DMS153 (cell line): Measurements from ENCODE around the gene PRR36.

Source experiments
- DNase-seq: peaks from one replicate; lab custom pipeline; 2025; lab: John Stamatoyannopoulos, UW

Gene PRR36

DNA sequence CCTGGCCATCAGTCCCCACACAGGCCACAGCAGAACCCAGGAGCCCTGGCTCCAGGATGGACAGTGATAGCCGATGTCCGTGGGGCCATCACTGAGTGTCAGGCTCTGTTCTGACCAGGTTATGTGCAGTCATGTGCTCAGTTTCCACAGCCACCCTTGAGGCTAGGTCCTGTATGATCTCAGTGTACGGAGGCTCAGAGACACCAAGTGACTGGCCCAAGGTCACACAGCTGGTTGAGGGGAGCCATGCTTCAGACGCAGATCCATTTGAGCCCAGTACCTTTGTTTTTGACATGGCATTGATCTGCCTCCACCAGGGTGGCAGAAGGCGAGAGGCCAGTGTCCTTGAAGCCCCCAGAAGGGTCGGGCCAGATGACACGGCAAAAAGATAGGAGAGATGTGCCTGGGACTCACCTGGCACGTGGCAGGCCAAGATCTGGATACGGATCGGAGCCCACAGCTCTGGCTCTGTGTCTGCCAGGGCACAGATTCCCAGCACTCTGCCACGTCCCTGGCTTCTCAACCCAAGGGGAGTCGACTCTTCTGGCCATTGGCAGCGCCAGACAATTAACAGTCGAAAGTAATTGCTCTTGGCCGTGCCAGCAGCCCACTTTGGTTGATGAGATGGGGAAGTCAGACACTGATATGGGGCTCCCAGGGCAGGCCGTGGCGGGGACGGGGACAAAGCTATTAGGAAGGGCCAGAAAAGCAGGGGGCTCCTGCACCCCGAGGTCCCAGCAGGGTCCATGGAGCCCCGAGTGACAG, 28.6 kb downstream of the PRR36 start:
- DNase-seq, result no peak

DNA sequence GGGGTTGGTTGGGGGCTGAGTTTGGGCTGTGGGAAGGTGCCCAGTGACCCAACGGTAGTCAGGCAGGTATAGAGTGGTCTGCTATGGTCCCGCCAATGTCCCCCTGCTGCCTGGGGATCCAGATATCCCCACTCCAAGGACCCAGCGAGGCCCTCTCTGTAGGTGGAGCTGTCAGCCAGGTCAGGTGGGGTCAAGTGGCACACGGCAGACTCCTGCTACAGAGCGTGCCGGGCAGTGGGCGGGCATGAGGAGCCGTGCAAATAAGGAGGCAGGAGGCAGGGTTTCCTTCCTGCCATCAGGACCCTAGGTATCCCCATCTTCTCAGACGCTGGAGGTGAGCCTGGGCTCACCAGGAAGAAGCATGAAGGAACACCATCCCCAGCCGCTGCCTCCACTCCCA, 29.2 kb downstream of the PRR36 start:
- no peak for DNase-seq

DNA sequence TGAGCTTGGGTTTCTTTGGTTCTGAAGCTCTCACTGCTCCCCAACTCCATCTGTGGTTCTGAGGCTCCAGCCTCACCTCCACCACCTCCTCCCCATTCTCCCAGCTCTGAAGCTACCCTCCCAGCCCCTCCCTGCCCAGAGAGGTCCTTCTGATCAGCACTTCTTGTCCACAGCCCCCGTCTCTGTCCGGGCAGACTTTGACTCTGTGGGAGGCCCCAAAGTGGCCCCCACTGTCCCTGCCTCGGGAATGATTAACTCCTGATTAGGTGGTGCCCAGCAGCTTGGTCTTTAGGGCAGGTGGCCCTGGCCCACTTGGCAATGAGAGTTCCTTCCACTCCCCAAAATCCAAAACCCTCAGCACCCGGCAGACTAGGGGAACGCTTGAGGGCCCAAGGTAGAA, 29.8 kb downstream of the PRR36 start:
- no peak for DNase-seq

DNA sequence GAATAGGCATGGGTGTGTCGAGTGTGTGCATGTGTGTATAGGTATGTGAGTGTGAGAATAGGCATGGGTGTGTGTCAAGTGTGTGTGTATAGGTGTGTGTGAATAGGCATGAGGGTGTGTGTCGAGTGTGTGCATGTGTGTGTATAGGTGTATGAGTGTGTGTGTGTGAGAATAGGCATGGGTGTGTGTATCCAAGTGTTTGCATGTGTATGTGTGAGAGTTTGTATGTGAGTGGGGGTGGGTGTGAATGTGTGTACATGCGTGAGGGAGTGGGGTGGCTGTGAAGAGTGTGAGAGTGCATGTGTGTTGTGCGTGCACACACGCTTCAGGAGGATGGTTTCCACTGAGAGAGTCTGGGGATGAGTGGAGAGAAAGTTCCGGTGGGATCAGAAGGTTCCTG, 30.7 kb downstream of the PRR36 start:
- DNase-seq, result no peak

DNA sequence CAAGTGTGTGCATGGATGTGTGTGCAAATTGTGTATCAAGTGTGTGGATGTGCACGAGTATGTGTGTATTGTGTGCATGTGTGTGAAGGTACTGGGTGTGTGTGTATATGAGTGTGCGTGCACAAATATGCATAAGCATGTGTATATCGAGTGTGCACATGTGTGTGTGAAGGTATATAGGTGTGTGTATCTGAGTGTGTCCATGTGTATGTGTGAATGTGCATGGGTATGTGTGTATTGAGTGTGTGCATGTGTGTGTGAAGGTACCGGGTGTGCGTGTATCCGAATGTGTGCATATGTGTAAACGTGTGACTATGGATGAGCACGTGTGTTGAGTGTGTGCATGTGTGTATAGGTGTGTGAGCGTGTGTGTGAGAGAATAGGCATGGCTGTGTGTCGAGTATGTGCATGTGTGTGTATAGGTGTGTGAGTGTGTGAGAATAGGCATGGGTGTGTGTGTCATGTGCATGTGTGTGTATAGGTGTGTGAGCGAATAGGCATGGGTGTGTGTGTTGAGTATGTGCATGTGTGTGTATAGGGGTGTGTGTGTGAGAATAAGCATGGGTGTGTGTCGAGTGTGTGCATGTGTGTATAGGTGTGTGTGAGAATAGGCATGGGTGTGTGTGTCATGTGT, 31.4 kb downstream of the PRR36 start:
- no peak for DNase-seq

DNA sequence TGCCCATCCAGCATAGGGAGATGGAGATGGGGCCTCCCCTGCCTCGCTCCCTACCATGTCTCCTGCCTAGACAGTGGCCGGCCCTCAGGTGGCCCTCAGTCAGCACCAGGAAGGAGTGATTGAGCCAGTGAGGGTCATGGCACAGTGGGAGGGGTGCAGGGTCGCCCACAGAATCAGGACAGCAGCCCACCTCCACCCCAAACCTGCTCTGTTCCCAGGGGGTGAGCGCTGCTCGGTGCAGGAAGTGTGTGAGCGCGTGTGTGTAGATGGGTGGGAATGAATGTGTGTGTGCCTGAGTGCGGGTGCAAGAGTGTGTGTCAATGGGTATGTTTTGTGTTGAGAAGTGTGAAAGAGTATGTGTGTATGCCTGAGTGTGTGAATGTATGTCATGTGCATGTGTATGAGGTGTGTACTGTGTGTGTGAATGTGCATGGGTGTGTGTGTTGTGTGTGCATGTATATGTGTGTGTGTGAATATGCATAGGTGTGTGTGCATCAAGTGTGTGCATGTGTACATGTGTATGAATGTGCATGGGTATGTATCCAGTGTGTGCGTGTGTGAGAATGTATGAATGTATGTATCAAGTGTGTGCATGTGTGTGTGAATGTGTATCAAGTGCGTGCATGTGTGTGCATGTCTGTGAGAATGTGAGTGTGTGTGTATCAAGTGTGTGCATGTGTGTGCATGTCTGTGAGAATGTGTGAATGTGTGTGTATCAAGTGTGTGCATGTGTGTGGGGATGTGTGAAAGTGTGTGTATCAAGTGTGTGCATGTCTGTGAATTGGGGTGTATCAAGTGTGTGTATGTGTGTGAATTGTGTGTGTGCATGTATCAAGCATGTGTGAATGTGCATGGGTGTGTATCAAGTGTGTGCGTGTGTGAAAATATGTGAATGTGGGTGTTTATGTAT, 32.2 kb downstream of the PRR36 start:
- DNase-seq, result no peak

DNA sequence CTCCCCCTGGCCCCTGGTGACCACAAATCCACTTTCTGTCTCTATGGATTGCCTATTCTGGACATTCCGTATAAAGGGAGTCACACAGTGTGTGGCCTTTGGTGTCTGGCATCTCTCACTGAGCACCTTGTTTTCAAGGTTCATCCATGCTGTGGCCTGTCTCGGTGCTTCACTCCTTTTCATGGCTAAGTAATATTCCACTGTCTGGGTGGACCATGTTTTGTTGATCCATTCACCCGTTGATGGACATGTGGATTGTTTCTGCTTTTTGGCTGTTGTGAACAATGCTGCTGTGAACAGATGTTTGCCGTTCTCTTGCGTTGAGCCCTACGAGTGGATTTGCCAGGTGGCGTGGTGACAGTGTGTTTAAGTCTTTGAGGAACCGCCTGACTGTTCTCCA, 33.6 kb downstream of the PRR36 start:
- DNase-seq, result no peak

DNA sequence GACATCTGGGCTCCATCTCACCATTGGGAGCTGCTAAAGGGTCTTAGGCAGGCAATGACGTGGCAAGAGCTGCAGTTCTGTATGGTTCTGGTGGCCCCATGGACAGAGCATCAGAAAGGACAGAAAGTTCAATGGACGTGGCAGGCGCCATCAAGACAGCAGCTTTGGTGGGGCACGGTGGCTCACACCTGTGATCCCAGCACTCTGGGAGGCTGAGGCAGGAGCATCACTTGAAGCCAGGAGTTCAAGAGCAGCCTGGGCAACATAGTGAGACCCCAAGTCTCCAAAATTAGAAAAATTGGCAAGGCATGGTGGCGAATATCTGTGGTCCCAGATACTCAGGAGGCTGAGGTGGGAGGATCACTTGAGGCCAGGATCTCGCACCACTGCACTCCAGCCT, 34.7 kb downstream of the PRR36 start:
- no peak for DNase-seq

DNA sequence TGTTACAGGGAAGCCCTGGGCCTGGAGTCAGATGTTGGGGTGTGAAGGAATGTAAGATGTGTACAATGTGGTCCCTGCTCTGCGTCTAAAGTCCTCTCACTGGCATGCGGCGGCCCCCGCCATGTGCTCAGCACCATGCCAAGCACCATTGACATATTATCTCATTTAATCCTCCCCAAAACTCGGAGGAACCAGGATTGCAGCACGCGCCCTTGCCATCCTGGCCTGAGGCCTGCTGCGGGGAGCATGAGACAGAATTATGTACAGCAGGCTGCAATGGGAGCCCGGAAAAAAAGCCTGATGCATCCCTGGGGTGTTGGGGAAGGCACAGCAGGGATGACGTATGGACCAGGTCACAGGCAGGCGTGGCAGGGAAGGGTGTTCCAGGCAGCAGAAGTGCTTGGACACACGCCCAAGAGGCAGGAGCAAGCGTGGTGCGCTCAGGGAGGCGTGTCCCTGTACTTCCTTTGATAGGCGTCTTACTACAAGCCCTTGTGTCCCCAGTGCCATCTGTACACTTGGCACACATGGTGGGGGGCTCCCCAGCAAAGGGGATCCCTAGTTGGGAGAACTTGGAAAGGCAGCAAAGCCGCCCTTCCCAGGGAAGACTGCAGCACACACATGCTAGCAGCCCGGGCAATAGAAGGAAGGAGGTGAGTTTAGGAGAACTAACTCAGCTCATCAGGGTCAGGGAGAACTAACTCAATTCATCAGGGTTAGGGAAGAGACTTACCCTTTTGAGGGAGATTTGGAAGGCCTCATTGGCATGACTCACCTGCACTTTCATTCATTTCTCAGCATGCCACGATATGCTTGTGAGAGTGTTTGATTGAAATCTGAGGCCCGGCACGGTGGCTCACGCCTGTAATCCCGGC, 40.7 kb downstream of the PRR36 start:
- DNase-seq, result peak; percentile 51

DNA sequence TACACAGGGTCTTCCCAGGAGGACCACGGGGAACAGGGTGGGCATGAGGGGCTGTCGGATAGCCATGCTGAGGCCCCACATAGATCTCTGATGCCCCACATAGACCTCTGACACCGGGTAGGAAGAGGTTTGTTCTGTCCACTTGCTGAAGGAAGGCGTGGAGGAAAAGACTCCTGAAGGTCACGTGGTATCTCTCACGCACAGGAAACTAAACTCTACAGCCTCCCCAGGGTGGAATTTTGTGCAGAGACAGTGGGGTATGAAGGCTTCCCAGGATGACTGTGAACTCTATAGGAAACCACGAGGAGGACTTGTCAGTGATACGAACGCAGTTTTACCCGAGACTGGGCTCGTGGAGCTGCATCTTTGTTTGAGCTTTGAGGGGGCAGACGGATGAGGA, 41.4 kb downstream of the PRR36 start:
- DNase-seq, result no peak

DNA sequence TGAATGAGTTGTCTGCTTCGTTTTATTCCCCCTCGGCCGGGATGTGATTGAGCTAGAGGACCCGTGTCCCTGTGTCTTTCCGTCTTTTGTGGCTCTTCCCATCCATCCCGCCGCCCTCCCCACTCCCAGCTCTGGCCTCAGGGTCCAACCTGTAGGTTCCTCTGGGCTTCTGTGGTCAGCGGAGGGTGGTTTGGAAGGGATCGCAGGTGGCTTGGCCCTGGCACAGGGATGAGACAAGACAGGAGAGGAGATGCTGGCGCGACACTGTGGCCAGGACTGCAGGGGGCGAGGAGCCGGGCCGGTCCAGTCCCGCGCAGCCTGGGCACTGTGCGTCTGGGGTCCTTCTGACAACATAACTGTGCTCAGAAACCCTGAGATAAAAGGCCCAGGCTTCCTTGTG, 42.2 kb downstream of the PRR36 start:
- DNase-seq, result no peak

DNA sequence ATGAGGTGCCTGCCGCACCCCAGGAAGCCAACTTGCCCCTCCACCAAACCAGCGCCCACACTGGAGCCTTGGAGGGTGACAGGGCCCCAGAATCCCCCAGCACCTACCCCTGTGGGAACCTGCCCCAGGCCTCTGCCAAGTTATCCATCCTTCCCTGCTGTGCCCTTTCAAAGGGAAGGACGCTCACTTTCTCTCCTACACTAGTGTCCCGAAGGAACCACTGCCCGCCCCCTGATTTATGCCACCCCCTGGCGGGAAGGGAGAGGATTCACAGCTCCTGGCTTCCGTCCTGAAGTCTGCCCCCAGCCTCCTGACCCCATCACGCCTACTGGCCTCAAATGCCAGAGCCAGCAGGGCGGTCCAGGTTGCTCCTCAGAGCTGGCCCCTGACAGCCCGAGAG, 42.7 kb downstream of the PRR36 start:
- DNase-seq, result no peak

DNA sequence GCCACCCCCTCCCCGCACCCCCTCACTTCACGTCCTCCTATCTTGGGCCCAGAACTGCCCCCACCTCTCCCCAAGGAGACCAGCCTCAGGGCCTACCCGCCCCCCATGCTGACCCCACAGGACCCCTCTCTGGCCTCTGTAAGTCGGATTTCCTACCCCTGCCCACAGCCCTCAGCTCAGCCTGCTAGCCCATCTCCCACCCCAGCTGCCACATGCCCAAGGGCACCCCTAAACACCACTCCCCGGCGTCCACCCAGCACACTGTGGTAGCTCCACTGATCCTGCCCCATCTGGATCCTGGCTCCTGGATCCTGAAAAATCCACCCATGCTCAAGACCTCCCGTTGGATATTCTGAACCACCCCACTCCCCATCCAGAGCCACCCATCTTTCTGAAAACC, 43.4 kb downstream of the PRR36 start:
- no peak for DNase-seq

DNA sequence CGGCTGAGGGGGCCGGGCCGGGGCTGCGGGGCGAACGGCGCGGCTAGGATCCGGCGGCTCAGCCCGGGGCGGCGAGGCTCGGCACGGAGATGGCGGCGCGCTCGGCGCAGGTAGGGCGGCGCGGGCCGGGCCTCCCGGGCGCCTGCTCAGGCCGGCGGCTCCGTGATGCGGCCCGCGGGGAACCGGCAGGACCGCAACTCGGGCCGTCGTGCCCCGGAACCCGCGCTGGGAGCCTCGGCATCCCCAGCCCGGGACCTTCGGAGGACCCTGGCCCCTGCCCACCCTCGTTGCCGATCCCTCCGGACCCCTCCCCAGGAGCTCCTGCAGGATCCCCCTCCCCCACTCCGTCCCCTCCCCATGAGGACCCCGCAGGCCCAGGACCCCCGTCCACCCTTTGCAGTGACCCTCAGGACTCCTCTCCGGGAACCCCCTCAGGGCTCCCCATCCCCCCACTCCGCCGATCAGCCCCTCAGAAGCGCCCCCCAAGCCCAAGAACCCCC, 43.9 kb downstream of the PRR36 start:
- DNase-seq, result no peak

DNA sequence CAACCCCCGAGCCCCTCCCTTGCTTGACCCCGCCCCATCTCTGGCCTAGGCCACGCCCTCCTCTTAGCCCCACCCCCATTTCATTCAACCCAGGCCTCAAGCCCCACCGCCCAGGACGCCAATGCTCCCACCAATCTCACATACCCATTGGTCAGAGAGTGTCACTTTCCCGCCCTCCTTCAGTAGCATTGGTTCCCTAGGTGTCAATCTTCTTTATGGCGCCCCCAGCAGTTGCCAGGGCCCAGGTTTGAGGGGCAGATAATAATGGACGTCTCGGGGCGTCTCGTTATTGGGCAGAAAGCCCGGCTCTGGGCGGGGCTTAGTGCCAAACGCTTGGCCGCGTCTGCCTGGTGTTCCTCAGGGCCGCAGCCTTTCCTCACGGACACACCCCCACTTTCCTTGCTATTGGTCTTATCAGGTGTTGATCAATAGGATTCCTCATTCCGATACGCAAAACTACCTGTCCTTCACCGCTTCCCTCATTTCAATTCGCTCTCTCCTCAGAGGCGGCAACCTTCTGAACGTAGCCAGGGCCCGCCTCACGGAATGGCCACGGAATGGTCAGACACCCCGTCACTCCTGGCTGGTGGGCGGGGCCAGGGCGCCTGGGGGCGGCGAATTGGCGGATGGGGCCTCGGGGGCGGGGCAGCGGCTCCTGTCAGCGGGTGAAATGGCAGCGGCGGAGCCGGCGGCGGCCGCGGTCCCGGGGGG, 44.5 kb downstream of the PRR36 start, which contains the start of gene EVI5L:
Gene EVI5L, plus strand, starts transcription at position 658 of the 711 bp plus-strand sequence. CDS start 16,325 bp downstream, outside the sequence.
- peak; percentile 100 for DNase-seq

DNA sequence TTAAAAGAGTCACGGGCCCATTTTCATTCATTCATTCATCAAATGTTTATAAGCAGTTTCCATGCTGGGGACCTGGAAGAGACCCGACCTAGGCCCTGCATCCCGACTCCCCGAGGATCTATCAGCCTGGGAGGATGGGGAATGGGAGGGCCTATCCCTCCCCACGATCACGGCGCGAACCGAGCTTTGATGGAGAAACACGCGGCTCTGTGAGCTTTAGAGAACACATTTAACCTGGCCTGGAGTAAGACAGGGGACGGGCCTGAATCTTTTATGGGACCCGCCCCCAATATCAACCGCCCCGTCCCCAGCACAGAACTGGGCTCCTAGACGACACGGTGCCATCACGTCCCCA, 45.0 kb downstream of the PRR36 start:
- no peak for DNase-seq

DNA sequence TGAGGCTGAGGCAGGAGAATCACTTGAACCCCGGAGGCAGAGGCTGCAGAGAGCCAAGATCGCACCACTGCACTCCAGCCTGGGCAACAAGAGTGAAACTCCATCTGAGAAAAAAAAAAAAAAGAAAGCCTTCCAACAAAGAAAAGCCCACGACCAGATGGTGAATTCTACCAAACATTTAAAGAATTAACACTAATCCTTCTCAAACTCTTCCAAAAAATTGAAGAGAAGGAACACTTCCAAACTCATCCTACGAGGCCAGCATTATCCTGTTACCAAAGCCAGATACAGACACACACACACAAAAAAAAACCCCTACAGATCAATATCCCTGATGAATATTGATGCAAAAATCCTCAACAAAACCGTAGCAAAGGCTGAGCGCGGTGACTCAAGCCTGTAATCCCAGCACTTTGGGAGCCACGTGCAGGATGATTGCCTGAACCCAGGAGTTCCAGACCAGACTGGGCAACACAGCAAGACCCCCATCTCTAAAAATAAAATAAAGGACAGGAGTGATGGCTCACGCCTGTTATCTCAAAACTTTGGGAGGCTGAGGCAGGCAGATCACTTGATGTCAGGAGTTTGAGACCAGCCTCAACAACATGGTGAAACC, 50.4 kb downstream of the PRR36 start:
- no peak for DNase-seq

DNA sequence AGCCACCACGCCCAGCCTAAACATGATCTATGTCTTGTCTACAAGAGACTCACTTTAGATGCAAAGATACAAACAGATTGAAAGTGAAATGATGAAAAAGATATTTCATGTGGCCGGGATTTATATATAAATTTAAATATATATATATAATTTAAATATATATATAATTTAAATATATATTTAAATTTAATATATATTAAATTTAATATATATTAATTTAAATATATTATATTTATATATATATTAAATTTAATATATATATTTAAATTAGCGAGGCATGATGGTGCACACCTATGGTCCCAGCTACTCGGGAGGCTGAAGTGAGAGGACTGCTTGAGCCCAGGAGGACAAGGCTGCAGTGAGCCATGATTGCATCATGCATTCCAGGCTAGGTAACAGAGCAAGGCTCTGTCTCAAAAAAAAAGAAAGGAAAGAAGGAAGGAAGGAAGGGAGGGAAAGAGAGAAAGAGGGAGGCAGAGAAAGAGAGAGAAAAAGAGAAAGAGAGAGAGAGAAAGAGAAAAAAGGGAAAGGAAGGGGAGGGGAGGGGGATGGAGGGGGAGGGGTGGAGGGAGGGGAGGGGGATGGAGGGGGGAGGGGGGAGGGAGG, 51.2 kb downstream of the PRR36 start:
- DNase-seq, result no peak

DNA sequence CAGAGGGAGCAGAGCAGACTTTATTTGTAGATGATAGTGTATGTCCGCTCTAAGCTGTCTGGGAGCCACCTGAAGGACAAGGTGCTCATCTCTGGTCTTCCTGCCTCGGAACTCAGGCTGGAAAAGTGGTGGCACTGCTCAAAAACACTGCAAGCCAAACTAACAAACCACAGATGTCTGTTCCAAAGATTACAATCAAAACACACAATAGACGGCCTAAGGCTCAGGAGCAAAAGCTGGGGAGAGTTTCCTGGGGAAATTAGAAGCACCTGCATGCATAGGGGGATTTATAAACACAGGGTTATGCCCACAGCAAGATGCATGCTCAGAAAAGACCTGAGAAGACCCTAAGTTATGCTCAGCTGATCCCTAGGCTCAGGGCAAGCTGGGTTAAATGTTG, 53.6 kb downstream of the PRR36 start:
- DNase-seq, result no peak

DNA sequence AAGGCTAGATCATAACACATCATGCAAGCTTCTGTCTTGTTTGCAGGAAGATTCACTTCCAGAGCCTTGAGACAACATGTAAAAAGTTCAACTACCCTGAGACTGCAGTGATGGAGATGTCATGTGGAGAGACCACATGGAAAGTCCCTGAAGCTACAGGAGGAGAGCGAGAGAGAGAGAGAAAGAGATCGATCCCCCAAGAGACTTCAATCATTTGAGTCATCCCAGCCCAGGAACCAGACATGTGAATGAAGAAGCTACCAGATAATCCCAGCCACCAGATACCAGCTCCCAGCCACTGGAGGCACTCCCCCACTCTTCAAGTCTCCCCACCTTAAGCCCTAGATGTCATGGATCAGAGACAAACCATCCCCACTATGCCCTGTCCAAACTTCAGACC, 54.9 kb downstream of the PRR36 start:
- no peak for DNase-seq
